Stomach (tissue), 9 donors: Measurements from ENCODE around the gene CHRNB1. TPM values are rescaled to one million over a fixed set of nuclear protein-coding genes. Genes with fewer than 3 reads are reported as not detected.

Experiments used
- DNase-seq, 2 donors: peaks; one replicate each; pipeline versions ENCODE4 v3.0.0 to v3.0.0-alpha.2; 2013 to 2019
- H3K27ac ChIP-seq, 5 donors: fragments of 200-600 bp in 4 of 5; sonication (generic) in 4 of 5; one replicate each; pipeline ENCODE4 v1.5.1; 2013 to 2019; ENCODE audit warnings: mild to moderate bottlenecking in 1 of 5, moderate library complexity in 1 of 5
- H3K27me3 ChIP-seq, 3 donors: fragments of 200-600 bp; sonication (generic); one replicate each; pipeline ENCODE4 v1.5.1; 2017 to 2019; ENCODE audit warnings: mixed run types in 1 of 3
- H3K36me3 ChIP-seq, 4 donors: fragments of 200-600 bp; sonication (generic); 1 replicate in 3 of 4; 2 replicates in 1 of 4; pipeline ENCODE4 v1.5.1; 2016 to 2019
- H3K4me1 ChIP-seq, 4 donors: fragments of 200-600 bp; sonication (generic); one replicate each; pipeline ENCODE4 v1.5.1; 2016 to 2019
- H3K4me3 ChIP-seq, 4 donors: fragments of 200-600 bp; sonication (generic) in 3 of 4; one replicate each; pipeline ENCODE4 v1.5.1; 2016 to 2019; ENCODE audit warnings: mild to moderate bottlenecking in 1 of 4
- H3K9me3 ChIP-seq, 4 donors: fragments of 200-600 bp; sonication (generic); one replicate each; pipeline ENCODE4 v1.5.1; 2016 to 2019
- CTCF ChIP-seq, 7 experiments: fragments of 450-650 bp in 4 of 7; fragments of 200-600 bp in 3 of 7; sonication (generic) in 3 of 7; IDR thresholded peaks; one replicate each; pipeline ENCODE4 v1.5.1; 2016 to 2019; ENCODE audit warnings: antibody characterized with exemption in 7 of 7, control low read depth in 2 of 7, mild to moderate bottlenecking in 1 of 7
- EP300 ChIP-seq: sonication (generic); formaldehyde crosslinking; IDR thresholded peaks from one replicate; pipeline ENCODE4 v1.6.1; 2017; ENCODE audit warnings: antibody characterized with exemption
- POLR2A ChIP-seq, 4 donors: fragments of 450-650 bp; IDR thresholded peaks; one replicate each; pipeline ENCODE4 v1.6.1; 2016; ENCODE audit warnings: antibody characterized with exemption in 4 of 4, control low read depth in 2 of 4, mild to moderate bottlenecking in 1 of 4, moderate library complexity in 1 of 4
- POLR2AphosphoS5 ChIP-seq, 3 donors: sonication (generic); formaldehyde crosslinking; IDR thresholded peaks; one replicate each; pipeline ENCODE4 v1.6.1; 2016; ENCODE audit warnings: antibody characterized with exemption in 3 of 3
- WGBS, 5 donors: extraction: QIAGEN DNeasy Blood & Tissue Kit in 3 of 5; methylation state at CpG; one replicate each; pipeline versions ENCODE4 v1.1.5 to v1.1.7; 2013 to 2018; 5-methylcytosine and 5-hydroxymethylcytosine counted together
- intact Hi-C: fragments of 100-400 bp; cut with DNase I; formaldehyde crosslinking; loops from one replicate; pipeline ENCODE4 v1.15.1; 2023; ENCODE audit warnings: low total_unique reads
- polyA plus RNA-seq, 3 donors: library from polyadenylated mRNA; stranded (reverse); fragments of 200-250 nt; gene quantifications; one replicate each; pipeline ENCODE4 v1.2.3, GENCODE V29; 2013
- total RNA-seq, 5 donors: library from RNA; depleted of rRNA; stranded (reverse); fragments of >200 nt; gene quantifications; one replicate each; pipeline versions ENCODE4 v1.1.0 to v1.2.3, GENCODE V29; 2014 to 2016
- donor health status: healthy with polysubstance abuse.
- donor health status: Bipolar disorder and iron deficiency.
- donor health status: healthy.

The CHRNB1 gene
- total and polyA plus RNA-seq, 8 donors, result 1.8 to 12.0 (median 7.8) TPM; not detected in 2

GRCh38 chr17:7421186-7421585, 23.7 kb upstream of the CHRNB1 start:
- DNase-seq, result no peak
- WGBS, 5 donors, result 90 to 94% (median 94%) methylated on average over 14 to 16 of the region's 16 CpGs
- H3K9me3 ChIP-seq, result no peaks in the 10 kb centered on the region
- H3K4me1 ChIP-seq, result no peaks in the 10 kb centered on the region
- no peak overlapping the region for H3K27ac ChIP-seq
- H3K27me3 ChIP-seq, result peaks cover 0 to 5% (median 0%) of the 10 kb centered on the region in 3 donors
- peaks cover 0 to 23% (median 9%) of the 10 kb centered on the region in 4 donors for H3K36me3 ChIP-seq
- H3K4me3 ChIP-seq, result no peak overlapping the region
- no peak for TF ChIP-seq POLR2A (IDR thresholded peaks at IDR 0.05)
- TF ChIP-seq CTCF (IDR thresholded peaks at IDR 0.05), result no peak
- no peak for TF ChIP-seq POLR2AphosphoS5 (IDR thresholded peaks at IDR 0.05)
- no peak for TF ChIP-seq EP300
- intact Hi-C loops, result loop anchor here (10.0 kb wide), 1 partner anchor 56 kb away; no protein-coding TSS in a partner anchor

GRCh38 chr17:7423679-7424078, 21.2 kb upstream of the CHRNB1 start:
- Histone ChIP-seq H3K9me3 (no peaks in the 10 kb centered on the region), H3K36me3 (no peaks in the 10 kb centered on the region), H3K27me3 (no peaks in the 10 kb centered on the region), H3K27ac (no peak overlapping the region), H3K4me1 (no peaks in the 10 kb centered on the region), H3K4me3 (no peak overlapping the region)
- intact Hi-C loops, result loop anchor here (10.0 kb wide), 1 partner anchor 59 kb away; no protein-coding TSS in a partner anchor
- WGBS, 5 donors, result 46 to 71% (median 59%) methylated on average over 4 of the region's 4 CpGs
- TF ChIP-seq POLR2AphosphoS5 (IDR thresholded peaks at IDR 0.05) (no peak), POLR2A (IDR thresholded peaks at IDR 0.05) (no peak), CTCF (IDR thresholded peaks at IDR 0.05) (no peak), EP300 (no peak)
- DNase-seq, result peak in 1 of 2 donors; percentile 43

- Histone ChIP-seq H3K9me3 (no peaks in the 10 kb centered on the region), H3K4me3 (no peak within 1 kb of the TSS), H3K36me3 (no peaks in the 10 kb centered on the region), H3K4me1 (no peaks in the 10 kb centered on the region), H3K27me3 (no peaks in the 10 kb centered on the region), H3K27ac (no peak within 1 kb of the TSS)
- TF ChIP-seq CTCF (IDR thresholded peaks at IDR 0.05), result no peak
- no peak for TF ChIP-seq EP300
- TF ChIP-seq POLR2A (IDR thresholded peaks at IDR 0.05), result no peak
- TF ChIP-seq POLR2AphosphoS5 (IDR thresholded peaks at IDR 0.05), result no peak
- no peak for DNase-seq
- intact Hi-C loops, result loop anchor here (10.0 kb wide), 1 partner anchor 61 kb away; no protein-coding TSS in a partner anchor
- WGBS, 5 donors, result 47 to 83% (median 57%) methylated on average over 6 to 7 of the region's 7 CpGs
Measured at GRCh38 chr17:7425316-7425715, 19.5 kb upstream of the CHRNB1 start, which contains the start of gene SPEM2. TSS of gene SPEM2 (plus strand) at chr17:7425616. CDS start at chr17:7425689, 73 bp downstream.

GRCh38 chr17:7425756-7426155, 19.1 kb upstream of the CHRNB1 start:
- H3K9me3 ChIP-seq, result no peaks in the 10 kb centered on the region
- H3K36me3 ChIP-seq, result no peaks in the 10 kb centered on the region
- WGBS, 5 donors, result 79 to 91% (median 85%) methylated on average over 7 to 8 of the region's 8 CpGs
- no peak overlapping the region for H3K4me3 ChIP-seq
- no peak overlapping the region for H3K27ac ChIP-seq
- DNase-seq, result no peak
- intact Hi-C loops, result loop anchor here (10.0 kb wide), 1 partner anchor 61 kb away; no protein-coding TSS in a partner anchor
- H3K27me3 ChIP-seq, result no peaks in the 10 kb centered on the region
- H3K4me1 ChIP-seq, result no peaks in the 10 kb centered on the region
- TF ChIP-seq POLR2AphosphoS5 (IDR thresholded peaks at IDR 0.05) (no peak), POLR2A (IDR thresholded peaks at IDR 0.05) (no peak), EP300 (no peak), CTCF (IDR thresholded peaks at IDR 0.05) (no peak)
